GDM1 (cell line): ENCODE measurements around the gene AGAP2.

Source experiments
- DNase-seq: peaks from one replicate; lab custom pipeline; 2025; lab: John Stamatoyannopoulos, UW

The AGAP2 gene

GRCh38 chr12:57736741-57737466 lies 1.6 kb downstream of the AGAP2 start:
- no peak for DNase-seq

- DNase-seq, result no peak
Observed at GRCh38 chr12:57735952-57736740, 2.4 kb downstream of the AGAP2 start.

GRCh38 chr12:57735198-57735855 lies 3.2 kb downstream of the AGAP2 start:
- DNase-seq, result no peak

GRCh38 chr12:57734591-57734990 lies 4.0 kb downstream of the AGAP2 start:
- no peak for DNase-seq

- DNase-seq, result no peak
Observed at GRCh38 chr12:57733928-57734327, 4.6 kb downstream of the AGAP2 start.

- no peak for DNase-seq
Observed at GRCh38 chr12:57732726-57733593, 5.6 kb downstream of the AGAP2 start.

- no peak for DNase-seq
Observed at GRCh38 chr12:57732270-57732669, 6.3 kb downstream of the AGAP2 start.

GRCh38 chr12:57731411-57732080 lies 7.0 kb downstream of the AGAP2 start:
- DNase-seq, result no peak

GRCh38 chr12:57730336-57731067 lies 8.0 kb downstream of the AGAP2 start:
- no peak for DNase-seq

- DNase-seq, result no peak
Observed at GRCh38 chr12:57729321-57729844, 9.2 kb downstream of the AGAP2 start.

- DNase-seq, result no peak
Observed at GRCh38 chr12:57727758-57728395, 10.7 kb downstream of the AGAP2 start.

GRCh38 chr12:57726884-57727757 lies 11.4 kb downstream of the AGAP2 start:
- DNase-seq, result no peak

GRCh38 chr12:57726151-57726883 lies 12.2 kb downstream of the AGAP2 start:
- DNase-seq, result no peak

GRCh38 chr12:57725851-57726150 lies 12.7 kb downstream of the AGAP2 start:
- DNase-seq, result no peak

- DNase-seq, result no peak
Observed at GRCh38 chr12:57724936-57725740, 13.4 kb downstream of the AGAP2 start.

GRCh38 chr12:57724003-57724935 lies 14.3 kb downstream of the AGAP2 start:
- no peak for DNase-seq

- no peak for DNase-seq
Observed at GRCh38 chr12:57723630-57723962, 14.9 kb downstream of the AGAP2 start.
